Measurements from ENCODE around the gene TNK2. TPM values are rescaled to one million over a fixed set of nuclear protein-coding genes. Genes with fewer than 3 reads are reported as not detected.
A peak's percentile ranks its signal among the peaks of the same experiment; 100 is the strongest.

The TNK2 gene
- polyA plus RNA-seq, 1 donor (not counting 4 experiments of a cell fraction or from before 2014, with no cell fraction given) = 15.8 TPM

- Histone ChIP-seq H3K4me3 (ENCODE audit: control insufficient read depth in 2 of 3, extremely low read depth in 1 of 3, insufficient read depth in 2 of 3, low read depth in 1 of 3, low read length in 3 of 3) (peak overlapping the region in 1 of 3 experiments; percentile 36), H3K36me3 (ENCODE audit: control insufficient read depth in 2 of 2, extremely low read depth in 1 of 2, insufficient read depth in 2 of 2, low read length in 2 of 2) (no peaks in the 10 kb centered on the region), H3K79me2 (ENCODE audit: control insufficient read depth, insufficient read depth, low read length) (no peaks in the 10 kb centered on the region), H2AFZ (ENCODE audit: control insufficient read depth, low read length) (peak overlapping the region; percentile 71), H3K27ac (ENCODE audit: control insufficient read depth, insufficient read depth, low read length) (no peak overlapping the region), H3K27me3 (ENCODE audit: control insufficient read depth, extremely low read depth, insufficient read depth, low read length) (no peaks in the 10 kb centered on the region), H3K4me2 (ENCODE audit: control insufficient read depth, extremely low read depth, insufficient read depth, low read depth, low read length) (peak overlapping the region; percentile 63), H3K9ac (ENCODE audit: control insufficient read depth, extremely low read depth, insufficient read depth, low read length) (no peak overlapping the region), H3K9me3 (ENCODE audit: control insufficient read depth, low read depth, low read length) (no peaks in the 10 kb centered on the region), H3K9me1 (ENCODE audit: control insufficient read depth, extremely low read depth, insufficient read depth, low read length) (no peaks in the 10 kb centered on the region), H4K20me1 (ENCODE audit: control insufficient read depth, extremely low read depth, insufficient read depth, low read length) (no peaks in the 10 kb centered on the region), H3K4me1 (ENCODE audit: control insufficient read depth, extremely low read depth, insufficient read depth, low read length) (peaks cover 16% of the 10 kb centered on the region)
- FAIRE-seq = peak; percentile 84
- dilution Hi-C loops (cut with MboI; ENCODE audit: extremely low pct_ligation_motif_present, low sequenced_read_pairs) = no loop called here
- TF ChIP-seq CTCF (optimal IDR thresholded peaks at IDR 0.05 in 1 of 3, IDR thresholded peaks at IDR 0.05 in 1 of 3, conservative IDR thresholded peaks at IDR 0.05 in 1 of 3; ENCODE audit: extremely low read depth in 1 of 3, insufficient read depth in 2 of 3, low read length in 3 of 3) (no peak), EZH2 (IDR thresholded peaks at IDR 0.05; ENCODE audit: low read length) (no peak)
- no peak for DNase-seq (ENCODE audit: low read depth, low spot score)
Observed at GRCh38 chr3:195921334-195921791, 13.0 kb upstream of the TNK2 start.

GRCh38 chr3:195918176-195918575 is 9.8 kb upstream of the TNK2 start:
- Histone ChIP-seq H3K4me1 (ENCODE audit: control insufficient read depth, extremely low read depth, insufficient read depth, low read length) (peaks cover 36% of the 10 kb centered on the region), H4K20me1 (ENCODE audit: control insufficient read depth, extremely low read depth, insufficient read depth, low read length) (no peaks in the 10 kb centered on the region), H3K4me3 (ENCODE audit: control insufficient read depth in 2 of 3, extremely low read depth in 1 of 3, insufficient read depth in 2 of 3, low read depth in 1 of 3, low read length in 3 of 3) (no peak overlapping the region), H3K27ac (ENCODE audit: control insufficient read depth, insufficient read depth, low read length) (no peak overlapping the region), H3K27me3 (ENCODE audit: control insufficient read depth, extremely low read depth, insufficient read depth, low read length) (no peaks in the 10 kb centered on the region), H3K9me1 (ENCODE audit: control insufficient read depth, extremely low read depth, insufficient read depth, low read length) (no peaks in the 10 kb centered on the region), H2AFZ (ENCODE audit: control insufficient read depth, low read length) (no peak overlapping the region), H3K9ac (ENCODE audit: control insufficient read depth, extremely low read depth, insufficient read depth, low read length) (no peak overlapping the region), H3K36me3 (ENCODE audit: control insufficient read depth in 2 of 2, extremely low read depth in 1 of 2, insufficient read depth in 2 of 2, low read length in 2 of 2) (no peaks in the 10 kb centered on the region), H3K9me3 (ENCODE audit: control insufficient read depth, low read depth, low read length) (no peaks in the 10 kb centered on the region), H3K4me2 (ENCODE audit: control insufficient read depth, extremely low read depth, insufficient read depth, low read depth, low read length) (no peak overlapping the region), H3K79me2 (ENCODE audit: control insufficient read depth, insufficient read depth, low read length) (no peaks in the 10 kb centered on the region)
- no peak for DNase-seq (ENCODE audit: low read depth, low spot score)
- TF ChIP-seq EZH2 (IDR thresholded peaks at IDR 0.05; ENCODE audit: low read length) (no peak), CTCF (optimal IDR thresholded peaks at IDR 0.05 in 1 of 3, IDR thresholded peaks at IDR 0.05 in 1 of 3, conservative IDR thresholded peaks at IDR 0.05 in 1 of 3; ENCODE audit: extremely low read depth in 1 of 3, insufficient read depth in 2 of 3, low read length in 3 of 3) (no peak)
- dilution Hi-C loops (cut with MboI; ENCODE audit: extremely low pct_ligation_motif_present, low sequenced_read_pairs) = no loop called here
- FAIRE-seq = no peak

All from keratinocyte (primary cell).